ENCODE results near the gene GIT1. TPM values are rescaled to one million over a fixed set of nuclear protein-coding genes. Genes with fewer than 3 reads are reported as not detected.

Gene GIT1
- total RNA-seq, 1 donor from 2014 or later = 67.1 TPM

DNA sequence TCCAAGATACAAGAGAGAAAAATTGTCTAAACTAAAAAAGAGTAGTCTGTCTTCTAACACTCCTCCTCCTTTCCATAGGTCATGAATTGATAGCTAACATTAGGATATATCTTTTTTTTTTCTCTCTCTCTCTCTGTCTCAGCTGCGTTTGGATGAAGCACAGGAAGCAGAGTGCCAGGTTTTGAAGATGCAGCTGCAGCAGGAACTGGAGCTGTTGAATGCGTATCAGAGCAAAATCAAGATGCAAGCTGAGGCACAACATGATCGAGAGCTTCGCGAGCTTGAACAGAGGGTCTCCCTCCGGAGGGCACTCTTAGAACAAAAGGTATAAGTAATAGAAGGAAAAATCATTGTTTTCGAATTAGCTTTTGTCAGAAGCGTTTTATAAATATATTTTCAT is 55.5 kb downstream of the GIT1 start:
- DNase-seq (ENCODE audit: extremely low read depth, low read depth, low spot score) = no peak

DNA sequence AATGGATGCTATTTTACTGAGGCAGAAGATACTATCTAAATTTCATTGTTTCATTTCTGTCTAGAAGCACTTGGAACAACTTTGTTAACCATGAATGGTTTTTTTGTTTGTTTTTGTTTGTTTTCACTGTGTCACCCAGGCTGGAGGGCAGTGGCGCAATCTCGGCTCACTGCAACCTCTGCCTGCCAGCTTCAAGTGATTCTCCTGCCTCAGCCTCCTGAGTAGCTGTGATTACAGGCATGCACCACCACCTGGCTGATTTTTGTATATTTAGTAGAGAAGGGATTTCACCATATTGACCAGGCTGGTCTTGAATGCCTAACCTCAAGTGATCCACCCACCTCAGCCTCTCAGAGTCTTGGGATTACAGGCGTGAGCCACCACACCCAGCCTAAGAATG is 63.1 kb downstream of the GIT1 start:
- DNase-seq (ENCODE audit: extremely low read depth, low read depth, low spot score) = no peak

DNA sequence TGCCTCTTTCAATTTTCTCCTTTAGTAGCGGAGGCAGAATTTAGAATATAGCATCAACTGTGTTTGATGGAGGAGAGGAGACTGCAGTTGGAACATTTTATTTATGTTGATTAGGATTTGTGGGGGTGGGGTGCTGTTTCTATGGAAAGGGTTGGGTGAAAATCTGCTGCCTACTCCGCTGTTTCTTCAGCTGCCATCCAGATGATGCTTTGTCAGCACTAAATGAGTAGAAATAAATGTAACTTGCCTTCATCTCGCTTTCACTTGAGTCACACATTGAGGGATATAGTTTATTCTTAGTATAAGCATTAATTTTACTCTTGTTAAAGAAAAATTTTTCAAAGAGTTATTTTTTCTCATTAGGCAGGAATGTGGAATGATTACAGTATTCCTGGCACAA is 64.8 kb downstream of the GIT1 start:
- DNase-seq (ENCODE audit: extremely low read depth, low read depth, low spot score) = no peak

Other genes with a start within 250 kb of the GIT1 start
- 48.8 and 60.1 TPM in 2 replicates for gene TAOK1, start 199.3 kb downstream of the GIT1 start, total RNA-seq
- gene ABHD15, start 22.6 kb downstream of the GIT1 start, total RNA-seq = 7.0 and 9.0 TPM in 2 replicates
- gene TP53I13, start 20.9 kb downstream of the GIT1 start, total RNA-seq = 39.3 and 52.2 TPM in 2 replicates
- 16.6 and 27.8 TPM in 2 replicates for gene ANKRD13B, start 3.5 kb upstream of the GIT1 start, total RNA-seq
- 2.7 and 13.0 TPM in 2 replicates for gene CORO6, start 33.3 kb upstream of the GIT1 start, total RNA-seq